GM12878 (cell line): ENCODE data around the gene GSTM2. TPM values are rescaled to one million over a fixed set of nuclear protein-coding genes. Genes with fewer than 3 reads are reported as not detected.
A peak's percentile ranks its signal among the peaks of the same experiment; 100 is the strongest.
"Not testable (repeated sequence)": the region's sequence is repeated elsewhere in the genome, so short reads cannot be mapped to it uniquely, and the experiment has no call there.

Source experiments
- ATAC-seq: fragments of 200-7000 bp; cut with Tn5 transposase; 3 replicates; pipeline ENCODE4 v1.9.1; 2020; ENCODE audit warnings: mild to moderate bottlenecking, moderate library complexity
- BruUV-seq: library from RNA; stranded (reverse); fragments of 400-500 nt; replicated peaks from 2 replicates; lab custom pipeline; 2021; lab: Mats Ljungman, UMichigan
- CTCF ChIA-PET: fragments of 300-600 bp; sonication (Branson Sonifier 250); formaldehyde crosslinking; extraction: SDS; loops from one replicate; lab custom pipeline; 2021; ENCODE audit warnings: inconsistent platforms; lab: Yijun Ruan, JAX
- POLR2A ChIA-PET: fragments of 350-600 bp; formaldehyde crosslinking; extraction: SDS; loops from one replicate; lab custom pipeline; 2021; ENCODE audit warnings: inconsistent platforms; lab: Charles Lee
- RAD21 ChIA-PET: fragments of 300-600 bp; sonication (Branson Sonifier 250); formaldehyde crosslinking; loops from one replicate; lab custom pipeline; 2023; ENCODE audit warnings: antibody characterized with exemption; ENCODE audit not compliant: unreplicated experiment; lab: Charles Lee
- SMC1A ChIA-PET: fragments of 300-600 bp; sonication (Branson Sonifier 250); formaldehyde crosslinking; loops from one replicate; lab custom pipeline; 2023; ENCODE audit not compliant: unreplicated experiment, uncharacterized antibody; lab: Charles Lee
- DNase-seq: peaks from one replicate; pipeline ENCODE4 v3.0.0-alpha.2; 2011; ENCODE audit warnings: low read depth, low spot score
- FAIRE-seq: peaks from 3 replicates; lab custom pipeline; 2011; peaks lifted over from hg19 to GRCh38; lab: Jason Lieb, UNC
- H2AFZ ChIP-seq: 2 replicates; pipeline ENCODE4 v1.6.0; 2011; ENCODE audit warnings: low read depth, low read length, control low read depth; ENCODE audit not compliant: control insufficient read depth
- H3K27ac ChIP-seq: 2 replicates; pipeline ENCODE4 v1.5.1; 2011; ENCODE audit warnings: control low read depth; ENCODE audit not compliant: control insufficient read depth, insufficient read depth
- H3K27me3 ChIP-seq, 2 experiments: replicated peaks in 1 of 2; 2 replicates each; pipeline versions ENCODE4 v1.6.0 to v1.6.1; 2011; ENCODE audit warnings: low read length in 1 of 2; ENCODE audit not compliant: control insufficient read depth in 2 of 2, insufficient read depth in 2 of 2
- H3K36me3 ChIP-seq, 2 experiments: 2 replicates each; pipeline ENCODE4 v1.5.1; 2011; ENCODE audit warnings: low read length in 1 of 2; ENCODE audit not compliant: control insufficient read depth in 2 of 2, insufficient read depth in 2 of 2
- H3K4me1 ChIP-seq: 2 replicates; pipeline ENCODE4 v1.6.1; 2011; ENCODE audit warnings: mild to moderate bottlenecking, low read length, moderate library complexity, mixed read lengths; ENCODE audit not compliant: control insufficient read depth, insufficient read depth
- H3K4me2 ChIP-seq: 2 replicates; pipeline ENCODE4 v1.6.0; 2011; ENCODE audit warnings: control low read depth; ENCODE audit not compliant: control insufficient read depth, insufficient read depth
- H3K4me3 ChIP-seq: fragments of 200-600 bp; sonication (generic); 2 replicates; pipeline ENCODE4 v1.5.1; 2016
- H3K79me2 ChIP-seq: 2 replicates; pipeline ENCODE4 v1.6.0; 2011; ENCODE audit warnings: low read length; ENCODE audit not compliant: control insufficient read depth, insufficient read depth
- H3K9ac ChIP-seq: 2 replicates; pipeline ENCODE4 v1.8.0; 2011; ENCODE audit warnings: low read length, control low read depth, mixed read lengths; ENCODE audit not compliant: control insufficient read depth, insufficient read depth
- H3K9me3 ChIP-seq: replicated peaks from 3 replicates; pipeline ENCODE4 v1.5.1; 2011; ENCODE audit warnings: mild to moderate bottlenecking, low read length; ENCODE audit not compliant: control insufficient read depth, insufficient read depth
- H4K20me1 ChIP-seq: 2 replicates; pipeline ENCODE4 v1.6.0; 2011; ENCODE audit not compliant: control insufficient read depth, insufficient read depth
- WGBS: methylation state at CpG from one replicate; pipeline ENCODE4 v1.1.6; 2016; ENCODE audit warnings: low lambda C conversion rate; ENCODE audit not compliant: insufficient replicate concordance, insufficient coverage; ENCODE audit errors: missing lambda C conversion rate; 5-methylcytosine and 5-hydroxymethylcytosine counted together
- in situ Hi-C: fragments of 300-500 bp; cut with MboI; formaldehyde crosslinking; loops from 9 replicates; pipeline ENCODE4 v1.14.3; 2018; ENCODE audit warnings: mixed read lengths
- intact Hi-C: fragments of 100-400 bp; cut with micrococcal nuclease; formaldehyde crosslinking; loops from one replicate; pipeline ENCODE4 v1.14.2; 2022; ENCODE audit not compliant: unreplicated experiment
- polyA plus RNA-seq, 11 experiments: library from polyadenylated mRNA; depleted of rRNA in 4 of 11; unstranded in 6 of 11; stranded (reverse) in 5 of 11; fragments of >200 nt; fragmentation: Nextera tagmentation in 4 of 11; fragmentation: Illumina TruSeq in 1 of 11; extraction: Ambion mirVana in 4 of 11; extraction: Trizol in 1 of 11; gene quantifications; 1 replicate in 1 of 11; 2 replicates in 10 of 11; pipeline versions ENCODE4 v1.2.1 to v1.2.3, GENCODE V29; 2011 to 2016; ENCODE audit warnings: inconsistent platforms in 2 of 11, missing spikeins in 2 of 11, low read depth in 1 of 11
- total RNA-seq, 4 experiments: library from RNA; depleted of rRNA in 3 of 4; stranded (reverse); fragments of >200 nt in 3 of 4; fragmentation: Illumina TruSeq in 1 of 4; extraction: Trizol in 1 of 4; gene quantifications; 2 replicates each; pipeline versions ENCODE4 v1.2.1 to v1.2.3, GENCODE V29; 2013 to 2021

GSTM2 gene
- total and polyA plus RNA-seq, 10 of the 15 experiments (the other 5 are each of a cell fraction or from before 2014, with no cell fraction given), result 8.3 to 32.3 (median 20.2) TPM

GRCh38 chr1:109685890-109686289 is 18.0 kb downstream of the GSTM2 start:
- BruUV-seq, result not testable (repeated sequence)
- intact Hi-C loops, result loop anchor here (5.0 kb wide), 1 partner anchor 44 kb away; no protein-coding TSS in a partner anchor
- CTCF ChIA-PET, result interaction anchor here (1.1 kb wide), 1 partner anchor 30 kb away, joined by 3 read pairs; the partner anchor contains the start of gene GSTM4

GRCh38 chr1:109687109-109687508 is 19.3 kb downstream of the GSTM2 start:
- POLR2A ChIA-PET, result interaction anchor here (0.6 to 1.3 kb wide), 8 partner anchors 16 to 993 kb away, joined by 3 to 11 read pairs (median 4); partner anchors contain the start of gene GNAI3
- Histone ChIP-seq H3K27ac (peak overlapping the region; percentile 72; the same call in 1 of the 2 replicates), H3K9ac (peak overlapping the region; percentile 56; the same call in 1 of the 2 replicates), H2AFZ (peak overlapping the region; percentile 86)
- CTCF ChIA-PET, result interaction anchor here (0.9 to 3.2 kb wide), 6 partner anchors 31 to 297 kb away, joined by 3 to 34 read pairs (median 6); partner anchors contain the start of genes AHCYL1 and GSTM4
- H3K27me3 ChIP-seq, H4K20me1 ChIP-seq, H3K9me3 ChIP-seq, H3K36me3 ChIP-seq, H3K79me2 ChIP-seq, FAIRE-seq, H3K4me3 ChIP-seq, BruUV-seq, H3K4me2 ChIP-seq, DNase-seq, in situ Hi-C loops, H3K4me1 ChIP-seq: not testable (repeated sequence)
- peak; percentile 16 for ATAC-seq
- 60% methylated on average over 9 of the region's 11 CpGs for WGBS
- intact Hi-C loops, result loop anchor here (5.0 kb wide), 1 partner anchor 45 kb away; no protein-coding TSS in a partner anchor
- RAD21 ChIA-PET, result interaction anchor here (0.7 to 2.4 kb wide), 7 partner anchors 35 to 297 kb away, joined by 3 to 12 read pairs (median 4); partner anchors contain the start of gene GNAI3
- SMC1A ChIA-PET, result interaction anchor here (1.3 to 1.6 kb wide), 3 partner anchors 16 to 89 kb away, joined by 4 to 5 read pairs (median 4); no protein-coding TSS in a partner anchor

More at GRCh38 chr1:109685890-109686289, 18.0 kb downstream of the GSTM2 start:
- H3K9me3 ChIP-seq, H3K36me3 ChIP-seq, H3K27me3 ChIP-seq, H3K4me3 ChIP-seq, in situ Hi-C loops, FAIRE-seq, H3K9ac ChIP-seq, H3K4me2 ChIP-seq, ATAC-seq, POLR2A ChIA-PET, H3K4me1 ChIP-seq, H2AFZ ChIP-seq, H3K27ac ChIP-seq, RAD21 ChIA-PET, SMC1A ChIA-PET, DNase-seq, H4K20me1 ChIP-seq, H3K79me2 ChIP-seq: not testable (repeated sequence)
- WGBS, result 67% methylated on average over 3 of the region's 4 CpGs
